ENCODE measurements around the gene SEZ6L2.
"Not testable (repeated sequence)": the region's sequence is repeated elsewhere in the genome, so short reads cannot be mapped to it uniquely, and the experiment has no call there.

The SEZ6L2 gene

GRCh38 chr16:29849505-29849904 lies 49.8 kb downstream of the SEZ6L2 start:
- no peak for DNase-seq

- DNase-seq: peak in 1 of 2 experiments; percentile 80
Measured at GRCh38 chr16:29848420-29849297, 50.7 kb downstream of the SEZ6L2 start.

GRCh38 chr16:29845656-29846055 lies 53.7 kb downstream of the SEZ6L2 start:
- DNase-seq: no peak

GRCh38 chr16:29844575-29845331 lies 54.6 kb downstream of the SEZ6L2 start:
- no peak for DNase-seq

GRCh38 chr16:29843931-29844330 lies 55.4 kb downstream of the SEZ6L2 start:
- DNase-seq: no peak

- no peak for DNase-seq
Measured at GRCh38 chr16:29842732-29843346, 56.5 kb downstream of the SEZ6L2 start.

- no peak for DNase-seq
Measured at GRCh38 chr16:29841631-29842030, 57.7 kb downstream of the SEZ6L2 start.

GRCh38 chr16:29840240-29840639 lies 59.1 kb downstream of the SEZ6L2 start:
- DNase-seq: no peak

- no peak for DNase-seq
Measured at GRCh38 chr16:29839822-29840221, 59.5 kb downstream of the SEZ6L2 start.

- no peak for DNase-seq
Measured at GRCh38 chr16:29837841-29838240, 61.5 kb downstream of the SEZ6L2 start.

- no peak for DNase-seq
Measured at GRCh38 chr16:29836623-29837022, 62.7 kb downstream of the SEZ6L2 start.

GRCh38 chr16:29835926-29836325 lies 63.4 kb downstream of the SEZ6L2 start:
- DNase-seq: no peak

- DNase-seq: no peak
Measured at GRCh38 chr16:29834079-29834478, 65.3 kb downstream of the SEZ6L2 start.

- not testable (repeated sequence) for DNase-seq
Measured at GRCh38 chr16:29833219-29833618, 66.1 kb downstream of the SEZ6L2 start.

- DNase-seq: no peak
Measured at GRCh38 chr16:29831490-29831889, 67.9 kb downstream of the SEZ6L2 start.

- no peak for DNase-seq
Measured at GRCh38 chr16:29830774-29831173, 68.6 kb downstream of the SEZ6L2 start.

GRCh38 chr16:29826342-29826695 lies 73.0 kb downstream of the SEZ6L2 start:
- DNase-seq: no peak

- no peak for DNase-seq
Measured at GRCh38 chr16:29825145-29826044, 74.0 kb downstream of the SEZ6L2 start.

- no peak for DNase-seq
Measured at GRCh38 chr16:29824589-29825144, 74.7 kb downstream of the SEZ6L2 start.

- no peak for DNase-seq
Measured at GRCh38 chr16:29821643-29822115, 77.7 kb downstream of the SEZ6L2 start.
